ENCODE results near the gene EPN2.

Gene EPN2

DNA sequence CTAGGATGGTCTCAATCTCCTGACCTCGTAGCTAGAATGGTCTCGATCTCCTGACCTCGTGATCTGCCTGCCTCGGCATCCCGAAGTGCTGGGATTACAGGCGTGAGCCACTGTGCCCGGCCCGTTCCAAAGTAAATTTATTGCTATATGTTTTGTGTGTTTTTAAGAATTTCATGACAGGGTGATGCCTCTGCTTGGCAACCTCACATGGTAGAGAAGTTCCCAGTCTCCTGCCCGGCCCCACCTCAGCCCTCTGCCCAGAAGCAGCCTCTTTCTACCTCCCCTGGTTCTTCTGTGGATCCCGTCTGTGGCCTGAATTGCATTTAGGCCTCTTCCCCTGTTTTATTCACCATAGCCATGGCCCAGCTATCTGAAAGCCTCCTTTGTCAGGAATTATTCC lies 70.4 kb downstream of the EPN2 start:
- DNase-seq (ENCODE audit: low read depth), result no peak
- no peak overlapping the region for H3K4me3 ChIP-seq (ENCODE audit: low read length)
- TF ChIP-seq, protein P1, sequence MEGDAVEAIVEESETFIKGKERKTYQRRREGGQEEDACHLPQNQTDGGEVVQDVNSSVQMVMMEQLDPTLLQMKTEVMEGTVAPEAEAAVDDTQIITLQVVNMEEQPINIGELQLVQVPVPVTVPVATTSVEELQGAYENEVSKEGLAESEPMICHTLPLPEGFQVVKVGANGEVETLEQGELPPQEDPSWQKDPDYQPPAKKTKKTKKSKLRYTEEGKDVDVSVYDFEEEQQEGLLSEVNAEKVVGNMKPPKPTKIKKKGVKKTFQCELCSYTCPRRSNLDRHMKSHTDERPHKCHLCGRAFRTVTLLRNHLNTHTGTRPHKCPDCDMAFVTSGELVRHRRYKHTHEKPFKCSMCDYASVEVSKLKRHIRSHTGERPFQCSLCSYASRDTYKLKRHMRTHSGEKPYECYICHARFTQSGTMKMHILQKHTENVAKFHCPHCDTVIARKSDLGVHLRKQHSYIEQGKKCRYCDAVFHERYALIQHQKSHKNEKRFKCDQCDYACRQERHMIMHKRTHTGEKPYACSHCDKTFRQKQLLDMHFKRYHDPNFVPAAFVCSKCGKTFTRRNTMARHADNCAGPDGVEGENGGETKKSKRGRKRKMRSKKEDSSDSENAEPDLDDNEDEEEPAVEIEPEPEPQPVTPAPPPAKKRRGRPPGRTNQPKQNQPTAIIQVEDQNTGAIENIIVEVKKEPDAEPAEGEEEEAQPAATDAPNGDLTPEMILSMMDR (conservative IDR thresholded peaks at IDR 0.05; ENCODE audit: low read depth, low read length), result no peak

DNA sequence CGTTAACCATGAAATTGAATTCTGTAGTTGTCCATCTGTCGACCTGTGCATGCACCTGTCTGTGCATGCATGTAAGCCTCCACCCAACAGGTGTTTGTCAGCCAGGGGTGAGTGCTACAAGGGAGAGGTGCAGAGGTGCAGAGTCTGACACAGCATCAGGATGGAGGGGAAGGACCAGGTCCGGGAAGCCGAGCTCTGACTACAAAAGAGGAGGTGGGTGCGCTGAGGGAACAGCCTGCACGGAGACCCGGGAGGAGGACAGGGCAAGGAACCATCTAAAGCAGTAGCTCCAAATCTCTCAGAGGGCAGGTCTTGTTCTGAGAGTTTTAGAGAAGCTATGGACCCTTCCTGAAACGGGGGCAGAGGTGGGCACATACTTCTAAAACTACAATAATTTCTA lies 71.2 kb downstream of the EPN2 start:
- TF ChIP-seq, protein P1 (conservative IDR thresholded peaks at IDR 0.05; ENCODE audit: low read depth, low read length), result no peak
- no peak overlapping the region for H3K4me3 ChIP-seq (ENCODE audit: low read length)
- no peak for DNase-seq (ENCODE audit: low read depth)

DNA sequence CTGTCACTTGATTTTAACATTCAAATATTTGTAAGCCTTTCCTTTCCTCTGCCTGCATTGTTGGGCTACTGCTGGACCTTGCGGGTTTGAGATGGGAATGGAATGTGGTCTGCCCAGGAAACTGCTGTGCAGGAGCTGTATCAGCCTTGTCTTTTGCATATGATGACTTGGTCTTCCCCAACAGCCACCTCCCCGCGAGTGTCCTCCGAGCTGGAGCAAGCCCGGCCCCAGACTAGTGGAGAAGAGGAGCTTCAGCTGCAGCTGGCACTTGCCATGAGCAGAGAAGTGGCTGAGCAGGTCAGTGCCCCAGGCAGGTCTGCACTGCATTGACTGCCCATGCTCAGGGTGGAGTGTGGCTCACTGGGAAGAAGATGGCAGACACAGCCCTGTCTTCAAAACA lies 72.5 kb downstream of the EPN2 start:
- H3K4me3 ChIP-seq (ENCODE audit: low read length), result no peak overlapping the region
- TF ChIP-seq, protein P1 (conservative IDR thresholded peaks at IDR 0.05; ENCODE audit: low read depth, low read length), result no peak
- no peak for DNase-seq (ENCODE audit: low read depth)

DNA sequence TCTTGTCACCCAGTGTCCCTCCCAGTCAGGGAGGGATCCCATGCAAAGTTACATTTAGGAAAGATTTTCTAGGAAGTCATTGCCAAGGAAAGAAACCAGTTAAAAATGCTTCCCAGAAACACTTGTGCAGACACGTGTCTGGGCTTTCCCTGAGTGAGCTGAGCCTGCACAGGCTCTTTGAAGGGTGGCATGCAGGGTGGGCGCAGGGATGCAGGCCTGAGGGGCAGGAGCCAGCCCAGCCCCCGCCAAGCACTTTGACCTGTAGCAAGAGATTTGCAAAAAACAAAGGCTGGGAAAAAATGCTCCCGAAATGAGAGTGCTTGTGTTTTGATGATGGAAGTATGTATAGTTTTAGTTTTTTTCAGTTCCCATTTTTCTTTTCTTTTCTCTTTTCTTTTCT lies 73.0 kb downstream of the EPN2 start:
- no peak for DNase-seq (ENCODE audit: low read depth)
- no peak overlapping the region for H3K4me3 ChIP-seq (ENCODE audit: low read length)
- TF ChIP-seq, protein P1 (conservative IDR thresholded peaks at IDR 0.05; ENCODE audit: low read depth, low read length), result no peak

DNA sequence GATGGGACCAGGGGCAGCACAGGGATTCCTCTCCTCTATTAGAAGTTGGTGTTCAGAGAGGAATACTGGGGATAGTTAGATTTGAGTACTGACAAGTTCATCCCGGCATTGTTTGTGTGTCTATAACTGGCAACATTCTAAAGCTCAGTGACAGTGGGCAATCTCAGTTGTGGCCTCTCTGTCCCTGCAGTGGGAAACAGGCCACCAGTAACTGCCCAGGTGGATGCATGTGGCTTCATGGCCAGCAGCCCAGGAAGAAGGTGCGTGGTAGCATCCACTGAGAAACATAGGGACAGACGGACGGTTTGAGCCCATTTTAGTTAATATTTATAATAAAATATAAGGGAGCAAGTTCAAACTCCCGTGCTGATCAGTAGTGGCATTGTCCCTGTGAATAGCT lies 73.8 kb downstream of the EPN2 start:
- H3K4me3 ChIP-seq (ENCODE audit: low read length), result no peak overlapping the region
- TF ChIP-seq, protein P1 (conservative IDR thresholded peaks at IDR 0.05; ENCODE audit: low read depth, low read length), result no peak
- no peak for DNase-seq (ENCODE audit: low read depth)

DNA sequence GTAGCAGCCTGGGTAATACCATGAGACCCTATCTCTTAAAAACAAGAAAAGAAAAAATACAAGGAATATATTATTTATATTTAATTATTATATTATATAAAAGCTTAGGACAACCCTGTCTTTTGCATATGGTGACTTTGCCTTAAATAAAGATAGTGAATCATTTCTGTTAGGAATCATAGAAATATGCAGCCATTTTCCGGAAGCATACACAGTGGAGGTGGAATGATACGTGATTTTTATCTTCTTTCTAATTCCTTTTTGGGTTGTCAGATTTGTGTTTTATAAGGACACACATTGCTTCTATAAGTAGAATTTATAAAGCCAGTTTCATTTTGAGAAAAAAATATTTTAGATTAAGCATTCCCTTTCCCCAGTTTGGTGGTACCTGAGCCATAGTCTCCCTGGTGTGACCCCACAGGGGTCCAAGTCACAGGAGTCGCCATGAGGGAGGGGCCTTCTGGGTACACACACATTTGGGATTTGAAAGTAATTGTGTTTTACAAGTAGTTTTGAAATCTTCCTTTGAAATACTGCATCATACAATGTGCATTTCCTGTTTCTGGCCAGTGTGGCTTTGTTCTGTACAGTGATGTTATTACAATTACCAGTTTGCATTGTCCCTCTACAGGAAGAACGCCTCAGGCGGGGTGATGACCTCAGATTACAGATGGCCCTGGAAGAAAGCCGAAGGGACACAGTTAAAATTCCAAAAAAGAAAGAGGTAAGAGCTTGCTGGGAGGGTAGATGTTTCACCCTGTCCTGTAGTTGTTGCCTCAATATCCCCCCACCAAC lies 74.5 kb downstream of the EPN2 start:
- no peak for DNase-seq (ENCODE audit: low read depth)
- H3K4me3 ChIP-seq (ENCODE audit: low read length), result no peak overlapping the region
- TF ChIP-seq, protein P1 (conservative IDR thresholded peaks at IDR 0.05; ENCODE audit: low read depth, low read length), result no peak

DNA sequence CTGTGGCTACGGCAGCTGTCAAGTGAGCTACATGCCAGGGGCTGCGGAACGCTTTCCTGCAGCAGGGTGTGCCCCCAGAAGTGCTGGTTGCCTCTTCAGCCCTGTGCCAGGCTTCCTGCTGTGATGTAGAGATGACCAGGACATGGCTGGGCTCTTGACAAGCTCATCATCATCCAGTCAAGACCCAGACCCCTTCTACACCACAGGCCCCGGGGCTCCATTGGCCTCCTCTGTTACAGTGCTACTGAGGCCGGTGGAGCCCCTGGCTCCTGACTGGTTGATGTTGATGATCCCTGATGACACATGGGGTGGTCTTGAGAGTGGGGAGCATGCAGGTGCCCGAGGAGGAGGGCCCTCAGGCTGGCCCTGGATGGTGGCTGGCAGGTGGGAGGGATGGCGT lies 75.2 kb downstream of the EPN2 start:
- H3K4me3 ChIP-seq (ENCODE audit: low read length), result no peak overlapping the region
- TF ChIP-seq, protein P1 (conservative IDR thresholded peaks at IDR 0.05; ENCODE audit: low read depth, low read length), result no peak
- DNase-seq (ENCODE audit: low read depth), result no peak
